ENCODE measurements around the gene SDK1.
A peak's percentile ranks its signal among the peaks of the same experiment; 100 is the strongest.

The SDK1 gene

GRCh38 chr7:4149236-4149635 lies 848.2 kb downstream of the SDK1 start:
- no peak overlapping the region for H3K27ac ChIP-seq (replicated peaks; ENCODE audit: low read length)
- no peaks in the 10 kb centered on the region for H3K79me1 ChIP-seq (ENCODE audit: low read depth, low read length)
- no peak overlapping the region for H4K8ac ChIP-seq (ENCODE audit: low read depth, low read length)
- peak overlapping the region; percentile 75 for H3K23ac ChIP-seq (ENCODE audit: low read depth, low read length, poor library complexity)
- no peak for DNase-seq (ENCODE audit: low spot score)
- no peak overlapping the region for H4K91ac ChIP-seq (ENCODE audit: low read depth, low read length, poor library complexity)
- H2BK12ac ChIP-seq (ENCODE audit: low read length), result no peak overlapping the region
- H2AFZ ChIP-seq (ENCODE audit: low read length), result no peak overlapping the region
- no peak overlapping the region for H3K4me3 ChIP-seq (ENCODE audit: low read length in 2 of 2)
- no peak overlapping the region for H3K9ac ChIP-seq (ENCODE audit: low read depth, low read length, poor library complexity)
- H3K4me1 ChIP-seq (ENCODE audit: control insufficient read depth in 2 of 2, insufficient read depth in 1 of 2, low read depth in 1 of 2, low read length in 2 of 2), result peaks cover 13 to 19% of the 10 kb centered on the region in 2 donors
- no peak overlapping the region for H2BK15ac ChIP-seq (ENCODE audit: low read length)
- no CpG with 5 or more reads among the region's 18 CpGs for WGBS, 2 donors (ENCODE audit: extremely low coverage in 2 of 2, insufficient read length in 2 of 2, insufficient replicate concordance in 1 of 2)
- no peaks in the 10 kb centered on the region for H3K9me3 ChIP-seq (replicated peaks in 1 of 2; ENCODE audit: control insufficient read depth in 2 of 2, insufficient read depth in 1 of 2, low read depth in 1 of 2, low read length in 2 of 2)
- peak overlapping the region; percentile 17 for H3K4ac ChIP-seq (ENCODE audit: low read length)
- H3K14ac ChIP-seq (ENCODE audit: low read length), result no peak overlapping the region
- peak overlapping the region; percentile 88 for H2BK120ac ChIP-seq (ENCODE audit: low read depth, low read length)
- H2BK5ac ChIP-seq (ENCODE audit: low read length), result no peak overlapping the region
- H3K4me2 ChIP-seq (ENCODE audit: insufficient read depth, low read length, poor library complexity, severe bottlenecking), result no peak overlapping the region
- H3K18ac ChIP-seq (ENCODE audit: low read length), result peak overlapping the region; percentile 24
- H3K36me3 ChIP-seq (replicated peaks in 1 of 2; ENCODE audit: control insufficient read depth in 2 of 2, insufficient read depth in 2 of 2, low read length in 2 of 2), result no peaks in the 10 kb centered on the region
- H3K27me3 ChIP-seq (ENCODE audit: control insufficient read depth in 3 of 3, insufficient read depth in 3 of 3, low read depth in 1 of 3, low read length in 3 of 3), result no peaks in the 10 kb centered on the region
- H2AK5ac ChIP-seq (ENCODE audit: low read depth, low read length), result peak overlapping the region; percentile 53

- Histone ChIP-seq H3K14ac (ENCODE audit: low read length) (no peak overlapping the region), H3K27me3 (ENCODE audit: control insufficient read depth in 3 of 3, insufficient read depth in 3 of 3, low read depth in 1 of 3, low read length in 3 of 3) (no peaks in the 10 kb centered on the region), H3K36me3 (replicated peaks in 1 of 2; ENCODE audit: control insufficient read depth in 2 of 2, insufficient read depth in 2 of 2, low read length in 2 of 2) (no peaks in the 10 kb centered on the region), H3K79me1 (ENCODE audit: low read depth, low read length) (no peaks in the 10 kb centered on the region), H4K8ac (ENCODE audit: low read depth, low read length) (no peak overlapping the region), H3K27ac (replicated peaks; ENCODE audit: low read length) (no peak overlapping the region), H3K18ac (ENCODE audit: low read length) (peak overlapping the region; percentile 6), H4K91ac (ENCODE audit: low read depth, low read length, poor library complexity) (no peak overlapping the region), H2AFZ (ENCODE audit: low read length) (no peak overlapping the region), H3K4me2 (ENCODE audit: insufficient read depth, low read length, poor library complexity, severe bottlenecking) (no peak overlapping the region), H2BK5ac (ENCODE audit: low read length) (no peak overlapping the region), H3K9ac (ENCODE audit: low read depth, low read length, poor library complexity) (no peak overlapping the region), H3K23ac (ENCODE audit: low read depth, low read length, poor library complexity) (no peak overlapping the region), H2BK12ac (ENCODE audit: low read length) (peak overlapping the region; percentile 69), H3K9me3 (replicated peaks in 1 of 2; ENCODE audit: control insufficient read depth in 2 of 2, insufficient read depth in 1 of 2, low read depth in 1 of 2, low read length in 2 of 2) (no peaks in the 10 kb centered on the region), H3K4ac (ENCODE audit: low read length) (no peak overlapping the region), H3K4me1 (ENCODE audit: control insufficient read depth in 2 of 2, insufficient read depth in 1 of 2, low read depth in 1 of 2, low read length in 2 of 2) (peaks cover 9 to 15% of the 10 kb centered on the region in 2 donors), H2AK5ac (ENCODE audit: low read depth, low read length) (no peak overlapping the region), H3K4me3 (ENCODE audit: low read length in 2 of 2) (no peak overlapping the region), H2BK15ac (ENCODE audit: low read length) (peak overlapping the region; percentile 69), H2BK120ac (ENCODE audit: low read depth, low read length) (peak overlapping the region; percentile 88)
- no peak for DNase-seq (ENCODE audit: low spot score)
- no CpG with 5 or more reads among the region's 11 CpGs for WGBS, 2 donors (ENCODE audit: extremely low coverage in 2 of 2, insufficient read length in 2 of 2, insufficient replicate concordance in 1 of 2)
These were observed 848.6 kb downstream of the SDK1 start for GRCh38 chr7:4149645-4150044.

GRCh38 chr7:4150731-4151130 lies 849.7 kb downstream of the SDK1 start:
- Histone ChIP-seq H3K27me3 (ENCODE audit: control insufficient read depth in 3 of 3, insufficient read depth in 3 of 3, low read depth in 1 of 3, low read length in 3 of 3) (no peaks in the 10 kb centered on the region), H2BK120ac (ENCODE audit: low read depth, low read length) (no peak overlapping the region), H2BK5ac (ENCODE audit: low read length) (no peak overlapping the region), H3K4ac (ENCODE audit: low read length) (no peak overlapping the region), H3K27ac (replicated peaks; ENCODE audit: low read length) (no peak overlapping the region), H4K8ac (ENCODE audit: low read depth, low read length) (no peak overlapping the region), H3K23ac (ENCODE audit: low read depth, low read length, poor library complexity) (no peak overlapping the region), H3K4me1 (ENCODE audit: control insufficient read depth in 2 of 2, insufficient read depth in 1 of 2, low read depth in 1 of 2, low read length in 2 of 2) (peaks cover 2 to 4% of the 10 kb centered on the region in 2 donors), H2BK15ac (ENCODE audit: low read length) (no peak overlapping the region), H2BK12ac (ENCODE audit: low read length) (no peak overlapping the region), H4K91ac (ENCODE audit: low read depth, low read length, poor library complexity) (no peak overlapping the region), H3K79me1 (ENCODE audit: low read depth, low read length) (no peaks in the 10 kb centered on the region), H3K36me3 (replicated peaks in 1 of 2; ENCODE audit: control insufficient read depth in 2 of 2, insufficient read depth in 2 of 2, low read length in 2 of 2) (no peaks in the 10 kb centered on the region), H3K18ac (ENCODE audit: low read length) (peak overlapping the region; percentile 27), H3K14ac (ENCODE audit: low read length) (no peak overlapping the region), H3K4me2 (ENCODE audit: insufficient read depth, low read length, poor library complexity, severe bottlenecking) (no peak overlapping the region), H3K9me3 (replicated peaks in 1 of 2; ENCODE audit: control insufficient read depth in 2 of 2, insufficient read depth in 1 of 2, low read depth in 1 of 2, low read length in 2 of 2) (no peaks in the 10 kb centered on the region), H3K4me3 (ENCODE audit: low read length in 2 of 2) (no peak overlapping the region), H2AK5ac (ENCODE audit: low read depth, low read length) (peak overlapping the region; percentile 68), H2AFZ (ENCODE audit: low read length) (no peak overlapping the region), H3K9ac (ENCODE audit: low read depth, low read length, poor library complexity) (no peak overlapping the region)
- WGBS, 2 donors (ENCODE audit: extremely low coverage in 2 of 2, insufficient read length in 2 of 2, insufficient replicate concordance in 1 of 2), result no CpG with 5 or more reads among the region's 9 CpGs
- no peak for DNase-seq (ENCODE audit: low spot score)

GRCh38 chr7:4151524-4151923 lies 850.5 kb downstream of the SDK1 start:
- Histone ChIP-seq H2BK15ac (ENCODE audit: low read length) (no peak overlapping the region), H3K4me3 (ENCODE audit: low read length in 2 of 2) (no peak overlapping the region), H2AK5ac (ENCODE audit: low read depth, low read length) (peak overlapping the region; percentile 59), H3K9ac (ENCODE audit: low read depth, low read length, poor library complexity) (no peak overlapping the region), H3K14ac (ENCODE audit: low read length) (no peak overlapping the region), H2BK5ac (ENCODE audit: low read length) (no peak overlapping the region), H2AFZ (ENCODE audit: low read length) (no peak overlapping the region), H3K4ac (ENCODE audit: low read length) (no peak overlapping the region), H3K27me3 (ENCODE audit: control insufficient read depth in 3 of 3, insufficient read depth in 3 of 3, low read depth in 1 of 3, low read length in 3 of 3) (no peaks in the 10 kb centered on the region), H3K36me3 (replicated peaks in 1 of 2; ENCODE audit: control insufficient read depth in 2 of 2, insufficient read depth in 2 of 2, low read length in 2 of 2) (no peaks in the 10 kb centered on the region), H4K8ac (ENCODE audit: low read depth, low read length) (no peak overlapping the region), H3K79me1 (ENCODE audit: low read depth, low read length) (no peaks in the 10 kb centered on the region), H3K9me3 (replicated peaks in 1 of 2; ENCODE audit: control insufficient read depth in 2 of 2, insufficient read depth in 1 of 2, low read depth in 1 of 2, low read length in 2 of 2) (no peaks in the 10 kb centered on the region), H4K91ac (ENCODE audit: low read depth, low read length, poor library complexity) (no peak overlapping the region), H3K23ac (ENCODE audit: low read depth, low read length, poor library complexity) (no peak overlapping the region), H2BK12ac (ENCODE audit: low read length) (no peak overlapping the region), H3K18ac (ENCODE audit: low read length) (no peak overlapping the region), H3K27ac (replicated peaks; ENCODE audit: low read length) (no peak overlapping the region), H2BK120ac (ENCODE audit: low read depth, low read length) (no peak overlapping the region), H3K4me1 (ENCODE audit: control insufficient read depth in 2 of 2, insufficient read depth in 1 of 2, low read depth in 1 of 2, low read length in 2 of 2) (peaks cover 2 to 4% of the 10 kb centered on the region in 2 donors), H3K4me2 (ENCODE audit: insufficient read depth, low read length, poor library complexity, severe bottlenecking) (no peak overlapping the region)
- no CpG with 5 or more reads among the region's 10 CpGs for WGBS, 2 donors (ENCODE audit: extremely low coverage in 2 of 2, insufficient read length in 2 of 2, insufficient replicate concordance in 1 of 2)
- DNase-seq (ENCODE audit: low spot score), result no peak
